Measurements from ENCODE around the gene LRP2. TPM values are rescaled to one million over a fixed set of nuclear protein-coding genes. Genes with fewer than 3 reads are reported as not detected.

LRP2 gene
- total and polyA plus RNA-seq, 2 of the 8 experiments (the other 6 are each of a cell fraction or from before 2014, with no cell fraction given) = 2.0 to 2.9 TPM

DNA sequence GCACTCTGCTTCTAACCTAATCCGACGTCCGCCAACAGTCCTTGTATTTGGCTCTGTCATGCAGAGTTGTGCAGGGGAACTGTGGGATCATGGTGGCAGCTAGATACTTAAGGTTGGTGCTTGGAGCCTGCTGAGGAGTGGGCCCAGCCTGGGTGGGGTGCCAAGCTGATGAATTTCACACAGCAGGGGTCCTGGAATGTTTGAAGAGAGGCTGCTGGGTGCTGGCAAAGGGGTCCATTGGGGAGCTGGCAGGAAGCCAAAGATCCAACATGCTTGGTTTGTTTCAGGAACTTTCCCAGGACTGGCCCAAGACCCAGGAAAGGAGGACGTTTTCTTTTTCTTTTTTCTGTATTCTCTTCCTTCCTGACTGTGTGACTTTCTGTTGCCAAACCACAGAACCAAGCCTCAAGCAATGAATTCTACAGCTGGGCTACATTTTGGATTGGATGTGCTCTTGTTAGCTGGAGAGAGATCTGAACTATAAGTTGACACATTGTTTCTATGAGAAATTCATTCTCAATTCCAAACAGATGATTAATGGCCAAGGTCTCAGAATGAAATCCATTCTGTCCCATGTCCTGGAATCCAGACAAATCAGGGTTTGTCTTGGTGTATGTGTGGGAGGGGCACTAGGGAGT is 243.1 kb downstream of the LRP2 start:
- H3K9ac ChIP-seq (replicated peaks in 1 of 4; ENCODE audit: extremely low read depth in 1 of 4, low read depth in 3 of 4, low read length in 3 of 4) = no peak overlapping the region
- ChIA-PET POLR2A (ENCODE audit: partially characterized antibody) (no interaction called here), CTCF (ENCODE audit: partially characterized antibody) (interaction anchor here (1.8 to 4.1 kb wide), 5 partner anchors 10 to 96 kb away, joined by 5 to 22 read pairs (median 11); no protein-coding TSS in a partner anchor)
- TF ChIP-seq KDM1A (IDR thresholded peaks at IDR 0.05; ENCODE audit: borderline replicate concordance, low read length) (no peak), HDAC6 (IDR thresholded peaks at IDR 0.05; ENCODE audit: low read depth, low read length) (no peak), TBP (IDR thresholded peaks at IDR 0.05; ENCODE audit: low read depth, low read length) (no peak), BCL11A (IDR thresholded peaks at IDR 0.05; ENCODE audit: low read depth in 2 of 2, low read length in 2 of 2) (no peak), CREB1 (IDR thresholded peaks at IDR 0.05) (no peak), TEAD4 (IDR thresholded peaks at IDR 0.05; ENCODE audit: low read depth, low read length) (0 out of 2 replicates have a peak, but pooled peaks have one; percentile 9), JUND (IDR thresholded peaks at IDR 0.05; ENCODE audit: low read length) (no peak), POU5F1 (IDR thresholded peaks at IDR 0.05; ENCODE audit: low read depth, low read length) (no peak), TAF1 (IDR thresholded peaks at IDR 0.05; ENCODE audit: low read depth, low read length) (no peak)
- H3K56ac ChIP-seq (replicated peaks; ENCODE audit: insufficient read length, low read depth, low read length) = no peak overlapping the region
- no peaks in the 10 kb centered on the region for H4K20me1 ChIP-seq (replicated peaks in 1 of 2; ENCODE audit: control insufficient read depth in 1 of 2, insufficient read depth in 2 of 2, low read length in 2 of 2)
- no peaks in the 10 kb centered on the region for H3K9me3 ChIP-seq (ENCODE audit: insufficient read depth in 2 of 2, low read depth in 1 of 2, low read length in 1 of 2)
- no peak overlapping the region for H4K8ac ChIP-seq (ENCODE audit: extremely low read depth, insufficient read depth, low read length)
- no peak overlapping the region for H2BK15ac ChIP-seq (ENCODE audit: low read length)
- H2BK20ac ChIP-seq (ENCODE audit: low read length) = no peak overlapping the region
- H3K4me1 ChIP-seq (replicated peaks in 1 of 4; ENCODE audit: control insufficient read depth in 3 of 4, insufficient read depth in 4 of 4, low read length in 3 of 4) = peaks cover 0 to 3% (median 0%) of the 10 kb centered on the region in 4 experiments; a peak in 1 of 7 replicates
- H3K14ac ChIP-seq (ENCODE audit: insufficient read length) = no peak overlapping the region
- no peak overlapping the region for H3K4ac ChIP-seq (replicated peaks; ENCODE audit: insufficient read length, low read depth, low read length)
- no peak overlapping the region for H3K23ac ChIP-seq (ENCODE audit: insufficient read length)
- H3K27ac ChIP-seq (ENCODE audit: low read depth, low read length) = no peak overlapping the region
- no peak overlapping the region for H4K91ac ChIP-seq (replicated peaks; ENCODE audit: insufficient read length, low read length)
- no peak overlapping the region for H3K4me3 ChIP-seq (ENCODE audit: extremely low read depth in 1 of 4, insufficient read depth in 2 of 4, low read depth in 3 of 4, low read length in 4 of 4)
- no peaks in the 10 kb centered on the region for H3K79me2 ChIP-seq (ENCODE audit: control insufficient read depth in 1 of 2, insufficient read depth in 2 of 2, low read length in 2 of 2)
- no peaks in the 10 kb centered on the region; the same call in 1 of the 2 replicates for H3K23me2 ChIP-seq (ENCODE audit: low read depth, low read length)
- H3K4me2 ChIP-seq (ENCODE audit: insufficient read depth in 1 of 2, low read depth in 2 of 2, low read length in 2 of 2) = no peak overlapping the region
- no peak overlapping the region for H3K18ac ChIP-seq (ENCODE audit: extremely low read depth, low read length)
- H2AFZ ChIP-seq (ENCODE audit: low read length) = peak overlapping the region; percentile 34; the same call in 1 of the 2 replicates
- no peak overlapping the region for H2BK120ac ChIP-seq (replicated peaks; ENCODE audit: low read depth, low read length)
- H2BK5ac ChIP-seq (ENCODE audit: low read depth, low read length) = no peak overlapping the region
- FAIRE-seq = no peak
- WGBS, 2 experiments (ENCODE audit: extremely low coverage in 1 of 2, insufficient coverage in 1 of 2, insufficient read length in 1 of 2, insufficient replicate concordance in 2 of 2, low coverage in 1 of 2, low lambda C conversion rate in 2 of 2, missing lambda C conversion rate in 1 of 2) = 83% methylated on average over 4 of the region's 4 CpGs; no CpG with 5 or more reads in 1 of the 2 experiments
- H2BK12ac ChIP-seq (ENCODE audit: low read depth, low read length) = no peak overlapping the region
- H4K5ac ChIP-seq (ENCODE audit: insufficient read length, low read depth, low read length) = no peak overlapping the region
- DNase-seq (ENCODE audit: low read depth in 1 of 2, low spot score in 2 of 2) = no peak
- no peaks in the 10 kb centered on the region for H3K36me3 ChIP-seq (ENCODE audit: control insufficient read depth in 2 of 4, insufficient read depth in 4 of 4, low read length in 3 of 4)
- H3K79me1 ChIP-seq (ENCODE audit: low read depth, low read length) = no peaks in the 10 kb centered on the region
- no peak overlapping the region for H2AK5ac ChIP-seq (ENCODE audit: low read depth, low read length)
- H3K27me3 ChIP-seq (replicated peaks in 1 of 4; ENCODE audit: control insufficient read depth in 3 of 4, extremely low read depth in 1 of 4, insufficient read depth in 3 of 4, low read length in 3 of 4) = no peaks in the 10 kb centered on the region

Data from H1 (cell line).